ENCODE data around the gene EFNA5.

The EFNA5 gene

GRCh38 chr5:107531308-107531707 lies 139.4 kb downstream of the EFNA5 start:
- H3K27ac ChIP-seq (ENCODE audit: low read length) = no peak overlapping the region
- no peaks in the 10 kb centered on the region for H3K4me1 ChIP-seq (ENCODE audit: control insufficient read depth, insufficient read depth, low read length)
- no peaks in the 10 kb centered on the region for H3K36me3 ChIP-seq (ENCODE audit: control insufficient read depth in 2 of 2, insufficient read depth in 2 of 2, low read length in 2 of 2)
- H3K4me3 ChIP-seq (ENCODE audit: low read length in 2 of 2) = no peak overlapping the region
- no peak overlapping the region for H3K9ac ChIP-seq (ENCODE audit: low read length in 2 of 2)
- H3K27me3 ChIP-seq (ENCODE audit: control insufficient read depth in 1 of 2, insufficient read depth in 2 of 2, low read length in 2 of 2) = no peaks in the 10 kb centered on the region
- no peaks in the 10 kb centered on the region for H3K9me3 ChIP-seq (ENCODE audit: control insufficient read depth in 2 of 2, low read length in 2 of 2)

- Histone ChIP-seq H3K4me3 (ENCODE audit: low read length in 2 of 2) (no peak overlapping the region), H3K36me3 (ENCODE audit: control insufficient read depth in 2 of 2, insufficient read depth in 2 of 2, low read length in 2 of 2) (no peaks in the 10 kb centered on the region), H3K9me3 (ENCODE audit: control insufficient read depth in 2 of 2, low read length in 2 of 2) (no peaks in the 10 kb centered on the region), H3K4me1 (ENCODE audit: control insufficient read depth, insufficient read depth, low read length) (no peaks in the 10 kb centered on the region), H3K27ac (ENCODE audit: low read length) (no peak overlapping the region), H3K9ac (ENCODE audit: low read length in 2 of 2) (no peak overlapping the region), H3K27me3 (ENCODE audit: control insufficient read depth in 1 of 2, insufficient read depth in 2 of 2, low read length in 2 of 2) (no peaks in the 10 kb centered on the region)
These were observed 141.1 kb downstream of the EFNA5 start for GRCh38 chr5:107529618-107530017.

- Histone ChIP-seq H3K9me3 (ENCODE audit: control insufficient read depth in 2 of 2, low read length in 2 of 2) (no peaks in the 10 kb centered on the region), H3K27ac (ENCODE audit: low read length) (no peak overlapping the region), H3K27me3 (ENCODE audit: control insufficient read depth in 1 of 2, insufficient read depth in 2 of 2, low read length in 2 of 2) (no peaks in the 10 kb centered on the region), H3K9ac (ENCODE audit: low read length in 2 of 2) (no peak overlapping the region), H3K4me1 (ENCODE audit: control insufficient read depth, insufficient read depth, low read length) (no peaks in the 10 kb centered on the region), H3K4me3 (ENCODE audit: low read length in 2 of 2) (no peak overlapping the region), H3K36me3 (ENCODE audit: control insufficient read depth in 2 of 2, insufficient read depth in 2 of 2, low read length in 2 of 2) (no peaks in the 10 kb centered on the region)
These were observed 144.3 kb downstream of the EFNA5 start for GRCh38 chr5:107526270-107526937.

- no peak overlapping the region for H3K9ac ChIP-seq (ENCODE audit: low read length in 2 of 2)
- H3K27me3 ChIP-seq (ENCODE audit: control insufficient read depth in 1 of 2, insufficient read depth in 2 of 2, low read length in 2 of 2) = no peaks in the 10 kb centered on the region
- no peak overlapping the region for H3K27ac ChIP-seq (ENCODE audit: low read length)
- H3K36me3 ChIP-seq (ENCODE audit: control insufficient read depth in 2 of 2, insufficient read depth in 2 of 2, low read length in 2 of 2) = no peaks in the 10 kb centered on the region
- H3K9me3 ChIP-seq (ENCODE audit: control insufficient read depth in 2 of 2, low read length in 2 of 2) = no peaks in the 10 kb centered on the region
- H3K4me3 ChIP-seq (ENCODE audit: low read length in 2 of 2) = no peak overlapping the region
- H3K4me1 ChIP-seq (ENCODE audit: control insufficient read depth, insufficient read depth, low read length) = no peaks in the 10 kb centered on the region
These were observed 146.6 kb downstream of the EFNA5 start for GRCh38 chr5:107524111-107524510.

GRCh38 chr5:107523029-107523680 lies 147.6 kb downstream of the EFNA5 start:
- Histone ChIP-seq H3K9me3 (ENCODE audit: control insufficient read depth in 2 of 2, low read length in 2 of 2) (no peaks in the 10 kb centered on the region), H3K4me1 (ENCODE audit: control insufficient read depth, insufficient read depth, low read length) (no peaks in the 10 kb centered on the region), H3K27me3 (ENCODE audit: control insufficient read depth in 1 of 2, insufficient read depth in 2 of 2, low read length in 2 of 2) (no peaks in the 10 kb centered on the region), H3K9ac (ENCODE audit: low read length in 2 of 2) (no peak overlapping the region), H3K4me3 (ENCODE audit: low read length in 2 of 2) (no peak overlapping the region), H3K27ac (ENCODE audit: low read length) (no peak overlapping the region), H3K36me3 (ENCODE audit: control insufficient read depth in 2 of 2, insufficient read depth in 2 of 2, low read length in 2 of 2) (no peaks in the 10 kb centered on the region)

- Histone ChIP-seq H3K27me3 (ENCODE audit: control insufficient read depth in 1 of 2, insufficient read depth in 2 of 2, low read length in 2 of 2) (no peaks in the 10 kb centered on the region), H3K27ac (ENCODE audit: low read length) (no peak overlapping the region), H3K9me3 (ENCODE audit: control insufficient read depth in 2 of 2, low read length in 2 of 2) (no peaks in the 10 kb centered on the region), H3K4me1 (ENCODE audit: control insufficient read depth, insufficient read depth, low read length) (no peaks in the 10 kb centered on the region), H3K9ac (ENCODE audit: low read length in 2 of 2) (no peak overlapping the region), H3K4me3 (ENCODE audit: low read length in 2 of 2) (no peak overlapping the region), H3K36me3 (ENCODE audit: control insufficient read depth in 2 of 2, insufficient read depth in 2 of 2, low read length in 2 of 2) (no peaks in the 10 kb centered on the region)
These were observed 148.3 kb downstream of the EFNA5 start for GRCh38 chr5:107522456-107522855.

GRCh38 chr5:107519900-107520354 lies 150.8 kb downstream of the EFNA5 start:
- no peak overlapping the region for H3K27ac ChIP-seq (ENCODE audit: low read length)
- no peak overlapping the region for H3K4me3 ChIP-seq (ENCODE audit: low read length in 2 of 2)
- no peak overlapping the region for H3K9ac ChIP-seq (ENCODE audit: low read length in 2 of 2)

GRCh38 chr5:107518616-107519015 lies 152.1 kb downstream of the EFNA5 start:
- Histone ChIP-seq H3K36me3 (ENCODE audit: control insufficient read depth in 2 of 2, insufficient read depth in 2 of 2, low read length in 2 of 2) (no peaks in the 10 kb centered on the region), H3K9me3 (ENCODE audit: control insufficient read depth in 2 of 2, low read length in 2 of 2) (no peaks in the 10 kb centered on the region), H3K27ac (ENCODE audit: low read length) (no peak overlapping the region), H3K4me3 (ENCODE audit: low read length in 2 of 2) (no peak overlapping the region), H3K27me3 (ENCODE audit: control insufficient read depth in 1 of 2, insufficient read depth in 2 of 2, low read length in 2 of 2) (no peaks in the 10 kb centered on the region), H3K4me1 (ENCODE audit: control insufficient read depth, insufficient read depth, low read length) (no peaks in the 10 kb centered on the region), H3K9ac (ENCODE audit: low read length in 2 of 2) (no peak overlapping the region)

More at GRCh38 chr5:107519900-107520354, 150.8 kb downstream of the EFNA5 start:
- no peaks in the 10 kb centered on the region for H3K36me3 ChIP-seq (ENCODE audit: control insufficient read depth in 2 of 2, insufficient read depth in 2 of 2, low read length in 2 of 2)
- no peaks in the 10 kb centered on the region for H3K27me3 ChIP-seq (ENCODE audit: control insufficient read depth in 1 of 2, insufficient read depth in 2 of 2, low read length in 2 of 2)
- H3K4me1 ChIP-seq (ENCODE audit: control insufficient read depth, insufficient read depth, low read length) = no peaks in the 10 kb centered on the region
- no peaks in the 10 kb centered on the region for H3K9me3 ChIP-seq (ENCODE audit: control insufficient read depth in 2 of 2, low read length in 2 of 2)

- no peaks in the 10 kb centered on the region for H3K36me3 ChIP-seq (ENCODE audit: control insufficient read depth in 2 of 2, insufficient read depth in 2 of 2, low read length in 2 of 2)
- H3K4me3 ChIP-seq (ENCODE audit: low read length in 2 of 2) = no peak overlapping the region
- no peak overlapping the region for H3K27ac ChIP-seq (ENCODE audit: low read length)
- H3K9ac ChIP-seq (ENCODE audit: low read length in 2 of 2) = no peak overlapping the region
- H3K9me3 ChIP-seq (ENCODE audit: control insufficient read depth in 2 of 2, low read length in 2 of 2) = no peaks in the 10 kb centered on the region
- H3K4me1 ChIP-seq (ENCODE audit: control insufficient read depth, insufficient read depth, low read length) = no peaks in the 10 kb centered on the region
- no peaks in the 10 kb centered on the region for H3K27me3 ChIP-seq (ENCODE audit: control insufficient read depth in 1 of 2, insufficient read depth in 2 of 2, low read length in 2 of 2)
These were observed 152.5 kb downstream of the EFNA5 start for GRCh38 chr5:107518190-107518589.

- H3K27ac ChIP-seq (ENCODE audit: low read length) = no peak overlapping the region
- no peaks in the 10 kb centered on the region for H3K9me3 ChIP-seq (ENCODE audit: control insufficient read depth in 2 of 2, low read length in 2 of 2)
- H3K9ac ChIP-seq (ENCODE audit: low read length in 2 of 2) = no peak overlapping the region
- no peaks in the 10 kb centered on the region for H3K27me3 ChIP-seq (ENCODE audit: control insufficient read depth in 1 of 2, insufficient read depth in 2 of 2, low read length in 2 of 2)
- H3K4me1 ChIP-seq (ENCODE audit: control insufficient read depth, insufficient read depth, low read length) = no peaks in the 10 kb centered on the region
- no peak overlapping the region for H3K4me3 ChIP-seq (ENCODE audit: low read length in 2 of 2)
- H3K36me3 ChIP-seq (ENCODE audit: control insufficient read depth in 2 of 2, insufficient read depth in 2 of 2, low read length in 2 of 2) = no peaks in the 10 kb centered on the region
These were observed 153.3 kb downstream of the EFNA5 start for GRCh38 chr5:107517185-107518033.
